ENCODE results near the gene CAMKK2.

GRCh38 chr12:121325922-121326396 is 29.4 kb upstream of the CAMKK2 start:
- TF ChIP-seq ZKSCAN1 (IDR thresholded peaks at IDR 0.05; ENCODE audit: low read depth, low read length) (no peak), ADNP (tag; IDR thresholded peaks at IDR 0.05) (no peak), SAFB2 (IDR thresholded peaks at IDR 0.05; ENCODE audit: borderline replicate concordance, low read depth, low read length, severe bottlenecking) (no peak)

Data from K562 (cell line).